Lower leg skin (tissue), 3 donors: Measurements from ENCODE around the gene IFT122.

Source experiments
- POLR2A ChIP-seq, 2 donors: fragments of 450-650 bp; IDR thresholded peaks; one replicate each; pipeline ENCODE4 v1.6.1; 2016 to 2017; ENCODE audit warnings: antibody characterized with exemption in 2 of 2, mild to moderate bottlenecking in 1 of 2, moderate library complexity in 1 of 2
- TF ChIP-seq, protein P1 (sequence below), 3 donors: fragments of 450-650 bp; IDR thresholded peaks; one replicate each; pipeline ENCODE4 v1.5.1; 2016; ENCODE audit warnings: antibody characterized with exemption in 3 of 3, mild to moderate bottlenecking in 3 of 3, moderate library complexity in 2 of 3

DNA sequence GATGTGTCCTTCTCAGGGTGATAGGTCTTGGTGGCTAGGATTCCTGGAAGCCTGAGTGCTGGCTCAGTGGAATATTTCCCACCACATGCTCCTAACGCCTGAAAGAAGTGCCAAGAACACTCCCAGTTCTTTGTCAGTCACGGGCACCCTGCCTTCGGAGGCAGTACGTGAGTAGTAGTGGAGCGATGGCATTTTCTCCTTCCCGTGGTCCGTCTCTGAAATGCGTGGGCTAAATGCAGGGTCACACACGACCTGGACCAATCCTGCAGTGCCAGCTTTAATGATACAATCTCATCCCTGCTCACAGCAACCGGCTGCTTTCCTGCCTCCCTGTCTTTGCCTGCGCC lies 117.5 kb downstream of the IFT122 start:
- TF ChIP-seq, protein P1, sequence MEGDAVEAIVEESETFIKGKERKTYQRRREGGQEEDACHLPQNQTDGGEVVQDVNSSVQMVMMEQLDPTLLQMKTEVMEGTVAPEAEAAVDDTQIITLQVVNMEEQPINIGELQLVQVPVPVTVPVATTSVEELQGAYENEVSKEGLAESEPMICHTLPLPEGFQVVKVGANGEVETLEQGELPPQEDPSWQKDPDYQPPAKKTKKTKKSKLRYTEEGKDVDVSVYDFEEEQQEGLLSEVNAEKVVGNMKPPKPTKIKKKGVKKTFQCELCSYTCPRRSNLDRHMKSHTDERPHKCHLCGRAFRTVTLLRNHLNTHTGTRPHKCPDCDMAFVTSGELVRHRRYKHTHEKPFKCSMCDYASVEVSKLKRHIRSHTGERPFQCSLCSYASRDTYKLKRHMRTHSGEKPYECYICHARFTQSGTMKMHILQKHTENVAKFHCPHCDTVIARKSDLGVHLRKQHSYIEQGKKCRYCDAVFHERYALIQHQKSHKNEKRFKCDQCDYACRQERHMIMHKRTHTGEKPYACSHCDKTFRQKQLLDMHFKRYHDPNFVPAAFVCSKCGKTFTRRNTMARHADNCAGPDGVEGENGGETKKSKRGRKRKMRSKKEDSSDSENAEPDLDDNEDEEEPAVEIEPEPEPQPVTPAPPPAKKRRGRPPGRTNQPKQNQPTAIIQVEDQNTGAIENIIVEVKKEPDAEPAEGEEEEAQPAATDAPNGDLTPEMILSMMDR (IDR thresholded peaks at IDR 0.05) = no peak
- no peak for TF ChIP-seq POLR2A (IDR thresholded peaks at IDR 0.05)
